PFSK-1 (cell line): ENCODE results near the gene VAV3.

Experiments
- FOXP2 ChIP-seq: optimal IDR thresholded peaks from 2 replicates; pipeline ENCODE3; 2011; ENCODE audit warnings: borderline replicate concordance, control low read depth, inconsistent platforms; ENCODE audit not compliant: insufficient read depth; ENCODE audit errors: extremely low read length, extremely low read depth
- POLR2AphosphoS5 ChIP-seq: IDR thresholded peaks from 2 replicates; pipeline ENCODE4 v1.6.1; 2012; ENCODE audit warnings: low read depth, mild to moderate bottlenecking, control low read depth, low read length, moderate library complexity
- REST ChIP-seq, 2 experiments: IDR thresholded peaks; 2 replicates each; pipeline versions ENCODE4 v1.6.1 to v1.8.0; 2011 to 2012; ENCODE audit warnings: low read depth in 2 of 2, low read length in 2 of 2, control low read depth in 1 of 2, inconsistent platforms in 1 of 2, mild to moderate bottlenecking in 1 of 2, moderate library complexity in 1 of 2; ENCODE audit not compliant: insufficient read depth in 1 of 2
- SIN3A ChIP-seq: IDR thresholded peaks from 2 replicates; pipeline ENCODE4 v1.6.1; 2012; ENCODE audit warnings: mild to moderate bottlenecking, low read length, moderate library complexity, borderline replicate concordance; ENCODE audit not compliant: insufficient read depth
- TAF1 ChIP-seq: IDR thresholded peaks from 2 replicates; pipeline ENCODE4 v1.6.1; 2012; ENCODE audit warnings: low read length, control low read depth, borderline replicate concordance; ENCODE audit not compliant: insufficient read depth

The VAV3 gene

GRCh38 chr1:107930292-107930691 is 34.7 kb downstream of the VAV3 start:
- no peak for TF ChIP-seq SIN3A
- TF ChIP-seq FOXP2: no peak
- no peak for TF ChIP-seq TAF1
- no peak for TF ChIP-seq REST (IDR thresholded peaks at IDR 0.05; ENCODE audit: insufficient read depth in 1 of 2, low read depth in 2 of 2, low read length in 2 of 2)
- no peak for TF ChIP-seq POLR2AphosphoS5

GRCh38 chr1:107927820-107928219 is 37.2 kb downstream of the VAV3 start:
- TF ChIP-seq REST (IDR thresholded peaks at IDR 0.05; ENCODE audit: insufficient read depth in 1 of 2, low read depth in 2 of 2, low read length in 2 of 2) (no peak), POLR2AphosphoS5 (no peak), SIN3A (no peak), TAF1 (no peak), FOXP2 (no peak)

- TF ChIP-seq SIN3A: no peak
- no peak for TF ChIP-seq TAF1
- no peak for TF ChIP-seq POLR2AphosphoS5
- no peak for TF ChIP-seq FOXP2
Measured at GRCh38 chr1:107926436-107927080, 38.4 kb downstream of the VAV3 start.

GRCh38 chr1:107925565-107925964 is 39.4 kb downstream of the VAV3 start:
- TF ChIP-seq TAF1 (no peak), REST (IDR thresholded peaks at IDR 0.05; ENCODE audit: insufficient read depth in 1 of 2, low read depth in 2 of 2, low read length in 2 of 2) (no peak), POLR2AphosphoS5 (no peak)

- no peak for TF ChIP-seq REST (IDR thresholded peaks at IDR 0.05; ENCODE audit: insufficient read depth in 1 of 2, low read depth in 2 of 2, low read length in 2 of 2)
- no peak for TF ChIP-seq TAF1
- TF ChIP-seq FOXP2: no peak
- TF ChIP-seq SIN3A: no peak
- TF ChIP-seq POLR2AphosphoS5: no peak
Measured at GRCh38 chr1:107920999-107921398, 44.0 kb downstream of the VAV3 start.
